ENCODE measurements around the gene RTN4RL1.
A peak's percentile ranks its signal among the peaks of the same experiment; 100 is the strongest.
"Not testable (repeated sequence)": the region's sequence is repeated elsewhere in the genome, so short reads cannot be mapped to it uniquely, and the experiment has no call there.

Gene RTN4RL1

GRCh38 chr17:1916316-1916715, 108.8 kb downstream of the RTN4RL1 start:
- no peak for DNase-seq

DNA sequence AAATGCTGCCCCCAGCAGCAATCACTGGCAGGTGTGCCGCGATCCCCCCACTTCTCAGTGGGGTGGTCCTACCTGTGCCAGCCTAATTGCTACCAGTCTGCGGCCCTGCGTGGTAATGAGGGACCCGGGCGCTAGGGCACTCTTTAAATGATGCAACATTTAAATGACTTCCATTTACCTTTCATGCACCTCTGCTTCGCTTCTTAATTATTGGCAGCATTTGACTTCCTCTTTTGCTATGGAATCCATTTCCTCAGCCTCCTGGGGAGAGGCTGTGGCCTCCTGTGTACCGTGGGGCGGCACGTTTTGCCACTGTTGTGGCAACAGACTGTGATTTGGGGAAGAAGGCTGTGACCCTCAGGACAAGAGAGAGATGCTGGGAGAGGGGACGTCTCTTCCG, 109.2 kb downstream of the RTN4RL1 start:
- no peak for DNase-seq

DNA sequence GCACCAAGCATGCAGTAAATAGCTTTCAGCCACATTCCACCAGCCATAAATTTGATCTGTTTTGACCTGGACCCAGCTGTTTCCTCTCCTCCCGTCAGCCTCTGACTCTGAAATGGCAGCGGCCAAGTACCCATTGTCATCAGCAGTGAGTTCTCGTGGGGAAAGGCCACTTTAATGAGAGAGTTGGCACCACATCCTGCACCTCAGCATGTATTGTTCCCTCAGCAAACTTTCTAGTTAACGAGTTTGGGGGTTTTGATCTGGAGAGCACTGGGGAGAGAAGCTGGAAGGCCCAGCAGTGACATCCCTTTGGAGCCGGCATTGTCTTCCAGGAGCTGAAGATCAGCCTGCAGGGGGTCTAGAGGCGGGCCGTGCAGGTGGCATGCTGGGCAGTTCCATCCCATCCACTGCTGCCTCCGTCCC, 110.5 kb downstream of the RTN4RL1 start:
- no peak for DNase-seq

DNA sequence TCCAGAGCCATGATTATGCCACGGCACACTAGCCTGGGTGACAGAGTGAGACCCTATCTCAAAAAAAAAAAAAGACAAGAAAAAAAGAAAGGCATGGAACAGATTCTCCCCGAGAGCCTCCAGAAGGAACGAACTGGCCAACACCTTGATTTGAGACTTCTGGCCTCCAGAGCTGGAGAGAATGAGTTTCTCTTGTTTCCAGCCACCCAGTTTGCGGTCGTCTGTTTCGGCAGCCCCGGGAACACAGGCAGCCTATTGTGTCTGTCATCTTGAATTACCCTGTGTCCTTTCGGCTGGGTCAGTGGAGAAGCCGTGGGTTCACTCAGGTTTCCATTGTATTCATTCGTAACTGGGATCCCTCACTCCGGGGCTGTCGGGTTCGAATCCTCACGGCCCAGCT, 111.4 kb downstream of the RTN4RL1 start:
- DNase-seq = no peak

- no peak for DNase-seq
Measured at GRCh38 chr17:1912146-1912545, 113.0 kb downstream of the RTN4RL1 start.

DNA sequence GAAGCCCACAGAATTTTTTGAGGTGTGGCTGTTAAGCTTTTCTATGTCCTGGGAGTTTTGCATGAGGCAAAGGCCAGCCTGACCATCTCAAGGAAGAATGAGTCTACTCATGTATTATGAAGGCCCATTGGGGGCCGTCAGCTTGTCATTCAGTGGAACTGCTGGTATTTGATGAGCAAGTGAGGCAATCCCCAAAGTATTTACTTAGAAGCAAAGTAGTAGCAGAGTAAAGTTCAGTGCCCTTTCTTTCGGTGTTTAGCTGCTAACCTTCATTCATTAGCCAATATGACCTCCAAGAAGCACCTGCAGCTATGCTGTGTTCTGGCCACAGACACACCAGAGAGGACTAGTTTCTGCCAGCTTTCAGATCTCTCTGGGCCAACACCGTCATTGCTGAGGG, 115.1 kb downstream of the RTN4RL1 start:
- no peak for DNase-seq

- peak; percentile 47 for DNase-seq
Measured at GRCh38 chr17:1908699-1909309, 116.3 kb downstream of the RTN4RL1 start.

GRCh38 chr17:1907909-1908698, 117.0 kb downstream of the RTN4RL1 start:
- peak; percentile 26 for DNase-seq

DNA sequence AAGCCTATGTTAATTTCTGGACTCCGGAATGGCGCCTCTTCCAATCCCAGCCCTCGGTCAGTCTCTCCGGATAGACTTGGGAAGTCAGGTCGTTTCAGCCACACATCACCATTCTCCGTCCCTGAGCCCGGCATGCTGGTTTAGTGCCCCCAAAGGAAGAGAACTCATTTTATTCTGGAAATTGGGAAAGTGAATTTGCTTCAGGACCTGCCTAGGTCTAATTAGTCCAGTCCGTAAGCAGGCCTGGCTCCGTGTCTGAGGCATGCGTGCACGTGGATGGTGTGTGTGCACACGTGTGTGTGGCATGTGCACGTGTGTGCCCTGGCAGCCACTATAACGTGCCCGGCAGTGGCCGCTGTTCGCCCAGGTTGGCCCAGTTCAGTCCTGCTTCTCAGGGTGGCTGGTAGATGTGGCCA, 117.9 kb downstream of the RTN4RL1 start:
- no peak for DNase-seq

DNA sequence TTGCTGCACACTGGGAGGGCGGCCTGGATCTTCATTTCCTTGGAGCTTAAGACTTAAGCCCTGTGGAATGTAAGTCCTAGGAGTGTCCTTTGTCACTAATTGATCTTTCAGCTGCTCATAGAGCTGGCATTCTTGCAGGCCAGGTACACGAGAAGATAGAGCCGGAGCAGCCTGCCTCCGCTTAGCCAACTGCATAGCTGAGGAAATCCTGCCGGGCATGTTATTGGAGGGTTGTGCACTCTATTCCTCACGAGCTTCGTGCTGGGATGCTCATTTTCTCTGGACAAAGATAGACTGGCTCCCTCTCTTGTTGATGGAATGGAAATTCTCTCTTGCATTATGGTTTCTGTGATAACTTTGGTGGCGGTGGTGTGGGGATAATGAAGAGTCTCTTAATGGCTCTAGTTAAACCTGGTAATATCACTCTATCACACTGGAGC, 118.5 kb downstream of the RTN4RL1 start:
- no peak for DNase-seq

DNA sequence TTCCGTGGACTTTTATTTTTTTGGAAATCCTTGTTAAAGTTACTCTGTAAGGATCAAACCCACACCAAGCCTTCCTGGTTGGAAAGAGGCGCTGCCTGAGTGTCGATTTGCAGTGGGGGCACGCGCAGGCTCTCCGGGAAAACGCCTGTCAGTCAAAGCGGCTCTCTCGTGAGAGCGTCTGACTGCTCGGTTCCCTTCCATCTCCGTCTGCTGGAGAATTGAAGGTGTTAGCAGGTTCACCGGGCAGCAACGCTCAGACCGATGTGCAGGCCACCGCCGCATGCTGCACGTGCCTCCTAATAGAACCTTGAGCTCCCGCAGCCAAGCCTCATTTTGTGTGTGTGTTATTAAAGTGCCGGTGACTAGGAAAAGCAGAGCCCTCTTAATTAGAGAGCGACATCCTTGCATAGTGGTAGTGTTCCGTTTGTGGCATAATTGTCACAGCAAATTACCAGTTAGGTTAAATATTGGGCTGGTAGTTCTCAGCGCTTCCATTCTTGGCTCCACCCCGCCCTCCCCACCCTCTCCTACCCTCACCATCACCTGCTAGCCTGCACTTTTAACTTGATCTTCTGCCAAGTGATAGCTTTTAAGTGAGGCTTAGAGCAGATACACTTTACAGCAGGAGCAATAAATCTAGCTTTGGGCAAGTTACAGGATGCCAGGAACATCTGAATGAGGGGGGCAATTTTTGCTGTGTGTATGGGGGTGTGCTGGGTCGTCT, 119.8 kb downstream of the RTN4RL1 start:
- no peak for DNase-seq

- DNase-seq = no peak
Measured at GRCh38 chr17:1904273-1905182, 120.6 kb downstream of the RTN4RL1 start.

- no peak for DNase-seq
Measured at GRCh38 chr17:1899403-1900000, 125.6 kb downstream of the RTN4RL1 start.

- DNase-seq = no peak
Measured at GRCh38 chr17:1898872-1899271, 126.3 kb downstream of the RTN4RL1 start.

DNA sequence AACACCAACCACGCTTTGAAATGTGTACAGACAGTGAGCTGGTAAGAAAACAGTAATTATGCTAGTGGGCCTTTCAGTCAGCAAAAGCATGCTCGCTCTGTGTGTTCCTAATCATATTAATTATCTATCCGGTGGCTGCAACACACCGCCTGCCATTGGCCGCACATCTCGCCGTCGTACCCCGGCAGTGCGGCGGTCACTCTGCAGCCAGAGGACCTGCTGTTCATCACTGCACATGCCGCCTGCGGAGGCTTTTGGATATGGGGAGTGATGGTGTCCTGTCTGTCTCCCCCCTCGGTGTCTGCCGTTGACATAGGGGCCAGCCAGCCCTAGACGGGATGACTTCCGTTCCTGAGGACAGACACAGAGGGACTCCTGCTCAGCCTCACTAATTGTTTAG, 126.8 kb downstream of the RTN4RL1 start:
- no peak for DNase-seq

GRCh38 chr17:1897105-1897656, 128.0 kb downstream of the RTN4RL1 start:
- DNase-seq = no peak

GRCh38 chr17:1896243-1897104, 128.7 kb downstream of the RTN4RL1 start:
- DNase-seq = no peak

DNA sequence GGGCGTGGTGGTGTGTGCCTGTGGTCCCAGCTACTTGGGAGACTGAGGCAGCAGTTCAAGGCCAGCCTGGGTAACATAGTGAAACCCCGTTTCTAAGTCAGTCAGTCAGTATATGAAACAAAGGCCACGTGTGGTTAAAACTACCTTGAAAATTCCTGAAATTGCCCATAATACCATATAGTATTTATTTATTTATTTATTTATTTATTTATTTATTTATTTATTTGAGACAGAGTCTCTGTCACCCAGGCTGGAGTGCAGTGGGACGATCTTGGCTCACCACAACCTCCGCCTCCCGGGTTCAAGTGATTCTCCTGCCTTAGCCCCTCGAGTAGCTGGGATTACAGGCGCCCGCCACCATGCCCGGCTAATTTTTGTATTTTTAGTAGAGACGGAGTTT, 129.7 kb downstream of the RTN4RL1 start:
- DNase-seq = not testable (repeated sequence)

DNA sequence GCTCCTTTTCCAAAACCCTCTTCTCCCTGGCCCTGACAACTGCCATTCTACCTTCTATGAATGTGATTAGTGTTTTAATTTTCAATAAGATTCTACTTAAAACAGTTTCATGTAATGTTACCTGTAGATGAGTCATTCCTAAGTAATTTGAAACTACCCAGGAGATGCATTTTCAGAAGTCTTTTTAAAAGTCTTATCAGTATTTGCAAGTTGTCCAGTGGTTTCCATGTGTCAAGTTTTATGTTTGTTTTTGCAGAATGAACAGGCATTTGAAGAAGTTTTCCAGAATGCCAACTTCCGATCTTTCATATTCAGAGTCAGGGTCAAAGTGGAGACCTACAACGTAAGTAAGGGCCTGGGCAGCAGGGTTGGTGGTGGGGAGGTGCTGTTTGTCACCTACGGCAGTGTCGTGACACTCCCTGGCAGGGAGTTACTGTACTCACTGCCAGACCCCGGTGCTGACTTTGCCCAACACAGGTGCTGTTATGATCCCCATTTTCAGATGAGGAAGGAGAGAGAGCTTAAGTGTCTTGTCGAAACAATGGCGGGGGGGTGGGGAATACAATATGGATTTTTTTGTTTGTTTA, 130.3 kb downstream of the RTN4RL1 start:
- no peak for DNase-seq

- DNase-seq = no peak
Measured at GRCh38 chr17:1890758-1891450, 134.2 kb downstream of the RTN4RL1 start.

All from stimulated activated CD8-positive, alpha-beta memory T cell treated with anti-CD3 and anti-CD28 coated beads, Interleukin-4, amount 100 ng/mL, for 48 hours (primary cell).